Measurements from ENCODE around the gene PDK4. TPM values are rescaled to one million over a fixed set of nuclear protein-coding genes. Genes with fewer than 3 reads are reported as not detected.

The PDK4 gene
- total RNA-seq, 1 donor: 0.36 TPM

GRCh38 chr7:95619921-95620320, 23.6 kb upstream of the PDK4 start:
- Histone ChIP-seq H3K36me3 (ENCODE audit: insufficient read depth, low read length) (no peaks in the 10 kb centered on the region), H3K4me3 (ENCODE audit: insufficient read depth, low read length) (no peak overlapping the region), H3K79me2 (ENCODE audit: insufficient read depth, low read length) (no peaks in the 10 kb centered on the region), H3K27me3 (ENCODE audit: insufficient read depth, low read length) (peaks cover 4% of the 10 kb centered on the region), H3K9me3 (ENCODE audit: low read depth, low read length) (no peaks in the 10 kb centered on the region), H4K20me1 (ENCODE audit: insufficient read depth, low read length) (no peaks in the 10 kb centered on the region), H3K4me1 (ENCODE audit: insufficient read depth, low read length) (no peaks in the 10 kb centered on the region), H3K4me2 (ENCODE audit: insufficient read depth, low read length) (no peak overlapping the region), H2AFZ (ENCODE audit: low read length) (no peak overlapping the region), H3K27ac (ENCODE audit: low read depth, low read length) (no peak overlapping the region)
- no peak for DNase-seq (ENCODE audit: insufficient read length, low spot score, missing footprints)
- TF ChIP-seq, protein P1, sequence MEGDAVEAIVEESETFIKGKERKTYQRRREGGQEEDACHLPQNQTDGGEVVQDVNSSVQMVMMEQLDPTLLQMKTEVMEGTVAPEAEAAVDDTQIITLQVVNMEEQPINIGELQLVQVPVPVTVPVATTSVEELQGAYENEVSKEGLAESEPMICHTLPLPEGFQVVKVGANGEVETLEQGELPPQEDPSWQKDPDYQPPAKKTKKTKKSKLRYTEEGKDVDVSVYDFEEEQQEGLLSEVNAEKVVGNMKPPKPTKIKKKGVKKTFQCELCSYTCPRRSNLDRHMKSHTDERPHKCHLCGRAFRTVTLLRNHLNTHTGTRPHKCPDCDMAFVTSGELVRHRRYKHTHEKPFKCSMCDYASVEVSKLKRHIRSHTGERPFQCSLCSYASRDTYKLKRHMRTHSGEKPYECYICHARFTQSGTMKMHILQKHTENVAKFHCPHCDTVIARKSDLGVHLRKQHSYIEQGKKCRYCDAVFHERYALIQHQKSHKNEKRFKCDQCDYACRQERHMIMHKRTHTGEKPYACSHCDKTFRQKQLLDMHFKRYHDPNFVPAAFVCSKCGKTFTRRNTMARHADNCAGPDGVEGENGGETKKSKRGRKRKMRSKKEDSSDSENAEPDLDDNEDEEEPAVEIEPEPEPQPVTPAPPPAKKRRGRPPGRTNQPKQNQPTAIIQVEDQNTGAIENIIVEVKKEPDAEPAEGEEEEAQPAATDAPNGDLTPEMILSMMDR (IDR thresholded peaks at IDR 0.05; ENCODE audit: extremely low read depth, low read depth, low read length): no peak

GRCh38 chr7:95619517-95619916, 23.2 kb upstream of the PDK4 start:
- Histone ChIP-seq H3K4me2 (ENCODE audit: insufficient read depth, low read length) (no peak overlapping the region), H4K20me1 (ENCODE audit: insufficient read depth, low read length) (no peaks in the 10 kb centered on the region), H3K4me1 (ENCODE audit: insufficient read depth, low read length) (no peaks in the 10 kb centered on the region), H3K4me3 (ENCODE audit: insufficient read depth, low read length) (no peak overlapping the region), H2AFZ (ENCODE audit: low read length) (no peak overlapping the region), H3K27ac (ENCODE audit: low read depth, low read length) (no peak overlapping the region), H3K27me3 (ENCODE audit: insufficient read depth, low read length) (peaks cover 4% of the 10 kb centered on the region), H3K36me3 (ENCODE audit: insufficient read depth, low read length) (no peaks in the 10 kb centered on the region), H3K79me2 (ENCODE audit: insufficient read depth, low read length) (no peaks in the 10 kb centered on the region), H3K9me3 (ENCODE audit: low read depth, low read length) (no peaks in the 10 kb centered on the region)
- no peak for DNase-seq (ENCODE audit: insufficient read length, low spot score, missing footprints)
- TF ChIP-seq, protein P1 (IDR thresholded peaks at IDR 0.05; ENCODE audit: extremely low read depth, low read depth, low read length): no peak

GRCh38 chr7:95614442-95614940, 18.2 kb upstream of the PDK4 start:
- no peak for DNase-seq (ENCODE audit: insufficient read length, low spot score, missing footprints)
- H2AFZ ChIP-seq (ENCODE audit: low read length): no peak overlapping the region
- H3K36me3 ChIP-seq (ENCODE audit: insufficient read depth, low read length): no peaks in the 10 kb centered on the region
- H3K4me3 ChIP-seq (ENCODE audit: insufficient read depth, low read length): no peak overlapping the region
- H3K27ac ChIP-seq (ENCODE audit: low read depth, low read length): no peak overlapping the region
- no peaks in the 10 kb centered on the region for H3K79me2 ChIP-seq (ENCODE audit: insufficient read depth, low read length)
- no peaks in the 10 kb centered on the region for H3K27me3 ChIP-seq (ENCODE audit: insufficient read depth, low read length)
- no peaks in the 10 kb centered on the region for H4K20me1 ChIP-seq (ENCODE audit: insufficient read depth, low read length)
- TF ChIP-seq, protein P1 (IDR thresholded peaks at IDR 0.05; ENCODE audit: extremely low read depth, low read depth, low read length): no peak
- no peak overlapping the region for H3K4me2 ChIP-seq (ENCODE audit: insufficient read depth, low read length)
- H3K4me1 ChIP-seq (ENCODE audit: insufficient read depth, low read length): peaks cover 13% of the 10 kb centered on the region
- H3K9me3 ChIP-seq (ENCODE audit: low read depth, low read length): no peaks in the 10 kb centered on the region

DNA sequence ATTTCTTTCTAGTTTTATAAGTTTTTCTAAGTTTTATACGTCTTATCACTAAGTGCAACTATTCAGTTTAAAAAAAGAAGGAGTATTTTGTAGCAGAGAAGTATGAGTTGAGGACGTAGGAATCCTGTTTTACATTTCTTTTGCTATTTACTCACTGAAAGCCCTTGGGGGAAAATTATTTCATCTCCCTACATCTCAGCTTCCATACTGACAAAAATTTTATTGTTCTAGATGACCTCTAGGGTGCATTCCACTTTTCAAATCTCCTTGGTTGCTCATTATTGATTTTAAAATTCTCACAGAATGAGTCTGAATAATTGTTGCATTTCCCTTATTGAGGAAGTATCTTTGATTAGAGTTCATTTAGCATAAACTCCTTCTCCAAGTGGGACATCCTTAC, 14.9 kb upstream of the PDK4 start:
- H2AFZ ChIP-seq (ENCODE audit: low read length): no peak overlapping the region

More for the DNA sequence above, 14.9 kb upstream of the PDK4 start:
- no peak for DNase-seq (ENCODE audit: insufficient read length, low spot score, missing footprints)
- Histone ChIP-seq H3K27me3 (ENCODE audit: insufficient read depth, low read length) (no peaks in the 10 kb centered on the region), H3K79me2 (ENCODE audit: insufficient read depth, low read length) (no peaks in the 10 kb centered on the region), H3K27ac (ENCODE audit: low read depth, low read length) (no peak overlapping the region), H3K36me3 (ENCODE audit: insufficient read depth, low read length) (no peaks in the 10 kb centered on the region), H3K4me3 (ENCODE audit: insufficient read depth, low read length) (no peak overlapping the region), H3K4me1 (ENCODE audit: insufficient read depth, low read length) (peaks cover 28% of the 10 kb centered on the region), H4K20me1 (ENCODE audit: insufficient read depth, low read length) (no peaks in the 10 kb centered on the region), H3K9me3 (ENCODE audit: low read depth, low read length) (no peaks in the 10 kb centered on the region), H3K4me2 (ENCODE audit: insufficient read depth, low read length) (no peak overlapping the region)
- TF ChIP-seq, protein P1 (IDR thresholded peaks at IDR 0.05; ENCODE audit: extremely low read depth, low read depth, low read length): no peak
